HepG2 (cell line): Measurements from ENCODE around the gene LOXL3. TPM values are rescaled to one million over a fixed set of nuclear protein-coding genes. Genes with fewer than 3 reads are reported as not detected.

ENCODE experiments used
- CBX5 ChIP-seq: sonication (generic); formaldehyde crosslinking; IDR thresholded peaks from 2 replicates; pipeline ENCODE4 v1.4.0; 2020; ENCODE audit warnings: missing genetic modification reagents, borderline replicate concordance
- DR1 ChIP-seq: sonication (generic); formaldehyde crosslinking; IDR thresholded peaks from 2 replicates; pipeline ENCODE4 v1.8.0; 2021; ENCODE audit warnings: mild to moderate bottlenecking, missing genetic modification reagents, inconsistent platforms
- FUBP1 ChIP-seq: sonication (generic); formaldehyde crosslinking; IDR thresholded peaks from 2 replicates; pipeline ENCODE4 v1.5.1; 2020; ENCODE audit warnings: missing genetic modification reagents, mild to moderate bottlenecking, borderline replicate concordance
- HOXA9 ChIP-seq: sonication (generic); formaldehyde crosslinking; IDR thresholded peaks from 2 replicates; pipeline ENCODE4 v1.8.1; 2022; ENCODE audit warnings: missing genetic modification reagents, mild to moderate bottlenecking, moderate library complexity, borderline replicate concordance
- NCOA5 ChIP-seq: sonication (generic); formaldehyde crosslinking; IDR thresholded peaks from 2 replicates; pipeline ENCODE4 v1.4.0; 2020; ENCODE audit warnings: missing genetic modification reagents
- NRL ChIP-seq: sonication (generic); formaldehyde crosslinking; IDR thresholded peaks from 2 replicates; pipeline ENCODE4 v1.5.0; 2020; ENCODE audit warnings: missing genetic modification reagents, mild to moderate bottlenecking, moderate library complexity, borderline replicate concordance
- PRMT3 ChIP-seq: sonication (generic); formaldehyde crosslinking; IDR thresholded peaks from 2 replicates; pipeline ENCODE4 v1.8.1; 2022; ENCODE audit warnings: low read depth, mild to moderate bottlenecking, moderate library complexity, missing genetic modification reagents, borderline replicate concordance
- SALL2 ChIP-seq: sonication (generic); formaldehyde crosslinking; IDR thresholded peaks from 2 replicates; pipeline ENCODE4 v1.8.1; 2023; ENCODE audit warnings: mild to moderate bottlenecking, missing genetic modification reagents, inconsistent platforms
- SRF ChIP-seq: IDR thresholded peaks from 2 replicates; pipeline ENCODE4 v1.6.1; 2011; ENCODE audit warnings: mild to moderate bottlenecking, low read depth, low read length, moderate library complexity
- YY1 ChIP-seq: IDR thresholded peaks from 2 replicates; pipeline ENCODE4 v1.6.1; 2011; ENCODE audit warnings: low read length, low read depth, moderate library complexity, mild to moderate bottlenecking; ENCODE audit not compliant: insufficient read depth, insufficient replicate concordance
- ZNF143 ChIP-seq: sonication (generic); formaldehyde crosslinking; IDR thresholded peaks from 2 replicates; pipeline ENCODE4 v1.4.0; 2020; ENCODE audit warnings: missing genetic modification reagents
- ZNF713 ChIP-seq: sonication (generic); formaldehyde crosslinking; IDR thresholded peaks from 2 replicates; pipeline ENCODE4 v1.4.0; 2020; ENCODE audit warnings: mild to moderate bottlenecking, missing genetic modification reagents
- polyA plus RNA-seq, 8 experiments: library from polyadenylated mRNA; depleted of rRNA in 3 of 8; stranded (reverse) in 7 of 8; unstranded in 1 of 8; fragments of >200 nt; fragmentation: Illumina TruSeq in 4 of 8; extraction: Trizol in 4 of 8; gene quantifications; 2 replicates each; pipeline versions ENCODE4 v1.2.1 to v1.2.3, GENCODE V29; 2011 to 2016; ENCODE audit warnings: low read depth in 4 of 8, missing spikeins in 1 of 8, mixed read lengths in 1 of 8; ENCODE audit not compliant: insufficient read depth in 1 of 8
- total RNA-seq, 5 experiments: library from RNA; depleted of rRNA; stranded (reverse); fragments of >200 nt; fragmentation: Illumina TruSeq; extraction: Trizol; gene quantifications; 2 replicates each; pipeline ENCODE4 v1.2.3, GENCODE V29; 2016; ENCODE audit warnings: low read depth in 1 of 5
- TF ChIP-seq, protein P1 (sequence below): sonication (generic); formaldehyde crosslinking; IDR thresholded peaks from 2 replicates; pipeline ENCODE4 v1.4.0; 2020; ENCODE audit warnings: mild to moderate bottlenecking, missing genetic modification reagents, borderline replicate concordance
- TF ChIP-seq, protein P2 (sequence below): fragments of 450-650 bp; IDR thresholded peaks from 2 replicates; pipeline ENCODE4 v1.6.1; 2016
- TF ChIP-seq, protein P3 (sequence below): sonication (generic); formaldehyde crosslinking; IDR thresholded peaks from 2 replicates; pipeline ENCODE4 v1.4.0; 2020; ENCODE audit warnings: missing genetic modification reagents

Gene LOXL3
- total and polyA plus RNA-seq, 2 of the 13 experiments (the other 11 are each of a cell fraction or from before 2014, with no cell fraction given) = 0.55 to 6.5 TPM

- TF ChIP-seq, protein P1, sequence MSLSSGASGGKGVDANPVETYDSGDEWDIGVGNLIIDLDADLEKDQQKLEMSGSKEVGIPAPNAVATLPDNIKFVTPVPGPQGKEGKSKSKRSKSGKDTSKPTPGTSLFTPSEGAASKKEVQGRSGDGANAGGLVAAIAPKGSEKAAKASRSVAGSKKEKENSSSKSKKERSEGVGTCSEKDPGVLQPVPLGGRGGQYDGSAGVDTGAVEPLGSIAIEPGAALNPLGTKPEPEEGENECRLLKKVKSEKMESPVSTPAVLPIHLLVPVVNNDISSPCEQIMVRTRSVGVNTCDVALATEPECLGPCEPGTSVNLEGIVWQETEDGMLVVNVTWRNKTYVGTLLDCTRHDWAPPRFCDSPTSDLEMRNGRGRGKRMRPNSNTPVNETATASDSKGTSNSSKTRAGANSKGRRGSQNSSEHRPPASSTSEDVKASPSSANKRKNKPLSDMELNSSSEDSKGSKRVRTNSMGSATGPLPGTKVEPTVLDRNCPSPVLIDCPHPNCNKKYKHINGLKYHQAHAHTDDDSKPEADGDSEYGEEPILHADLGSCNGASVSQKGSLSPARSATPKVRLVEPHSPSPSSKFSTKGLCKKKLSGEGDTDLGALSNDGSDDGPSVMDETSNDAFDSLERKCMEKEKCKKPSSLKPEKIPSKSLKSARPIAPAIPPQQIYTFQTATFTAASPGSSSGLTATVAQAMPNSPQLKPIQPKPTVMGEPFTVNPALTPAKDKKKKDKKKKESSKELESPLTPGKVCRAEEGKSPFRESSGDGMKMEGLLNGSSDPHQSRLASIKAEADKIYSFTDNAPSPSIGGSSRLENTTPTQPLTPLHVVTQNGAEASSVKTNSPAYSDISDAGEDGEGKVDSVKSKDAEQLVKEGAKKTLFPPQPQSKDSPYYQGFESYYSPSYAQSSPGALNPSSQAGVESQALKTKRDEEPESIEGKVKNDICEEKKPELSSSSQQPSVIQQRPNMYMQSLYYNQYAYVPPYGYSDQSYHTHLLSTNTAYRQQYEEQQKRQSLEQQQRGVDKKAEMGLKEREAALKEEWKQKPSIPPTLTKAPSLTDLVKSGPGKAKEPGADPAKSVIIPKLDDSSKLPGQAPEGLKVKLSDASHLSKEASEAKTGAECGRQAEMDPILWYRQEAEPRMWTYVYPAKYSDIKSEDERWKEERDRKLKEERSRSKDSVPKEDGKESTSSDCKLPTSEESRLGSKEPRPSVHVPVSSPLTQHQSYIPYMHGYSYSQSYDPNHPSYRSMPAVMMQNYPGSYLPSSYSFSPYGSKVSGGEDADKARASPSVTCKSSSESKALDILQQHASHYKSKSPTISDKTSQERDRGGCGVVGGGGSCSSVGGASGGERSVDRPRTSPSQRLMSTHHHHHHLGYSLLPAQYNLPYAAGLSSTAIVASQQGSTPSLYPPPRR (CRISPR knock-in tag) = peak; percentile 27; the same call in 1 of the 2 replicates
- TF ChIP-seq SALL2 (CRISPR knock-in tag) (peak; percentile 71), HOXA9 (CRISPR knock-in tag) (peak; percentile 80), ZNF143 (CRISPR knock-in tag) (peak; percentile 97), SRF (0 out of 2 replicates have a peak, but pooled peaks have one; percentile 19), ZNF713 (CRISPR knock-in tag) (no peak), FUBP1 (CRISPR knock-in tag) (no peak), NCOA5 (CRISPR knock-in tag) (no peak), CBX5 (0 out of 2 replicates have a peak, but pooled peaks have one; percentile 83), NRL (CRISPR knock-in tag) (no peak), DR1 (CRISPR knock-in tag) (peak; percentile 89), YY1 (peak; percentile 99), PRMT3 (CRISPR knock-in tag) (0 out of 2 replicates have a peak, but pooled peaks have one; percentile 39)
- TF ChIP-seq, protein P2, sequence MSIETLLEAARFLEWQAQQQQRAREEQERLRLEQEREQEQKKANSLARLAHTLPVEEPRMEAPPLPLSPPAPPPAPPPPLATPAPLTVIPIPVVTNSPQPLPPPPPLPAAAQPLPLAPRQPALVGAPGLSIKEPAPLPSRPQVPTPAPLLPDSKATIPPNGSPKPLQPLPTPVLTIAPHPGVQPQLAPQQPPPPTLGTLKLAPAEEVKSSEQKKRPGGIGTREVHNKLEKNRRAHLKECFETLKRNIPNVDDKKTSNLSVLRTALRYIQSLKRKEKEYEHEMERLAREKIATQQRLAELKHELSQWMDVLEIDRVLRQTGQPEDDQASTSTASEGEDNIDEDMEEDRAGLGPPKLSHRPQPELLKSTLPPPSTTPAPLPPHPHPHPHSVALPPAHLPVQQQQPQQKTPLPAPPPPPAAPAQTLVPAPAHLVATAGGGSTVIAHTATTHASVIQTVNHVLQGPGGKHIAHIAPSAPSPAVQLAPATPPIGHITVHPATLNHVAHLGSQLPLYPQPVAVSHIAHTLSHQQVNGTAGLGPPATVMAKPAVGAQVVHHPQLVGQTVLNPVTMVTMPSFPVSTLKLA = peak; percentile 71
- TF ChIP-seq, protein P3, sequence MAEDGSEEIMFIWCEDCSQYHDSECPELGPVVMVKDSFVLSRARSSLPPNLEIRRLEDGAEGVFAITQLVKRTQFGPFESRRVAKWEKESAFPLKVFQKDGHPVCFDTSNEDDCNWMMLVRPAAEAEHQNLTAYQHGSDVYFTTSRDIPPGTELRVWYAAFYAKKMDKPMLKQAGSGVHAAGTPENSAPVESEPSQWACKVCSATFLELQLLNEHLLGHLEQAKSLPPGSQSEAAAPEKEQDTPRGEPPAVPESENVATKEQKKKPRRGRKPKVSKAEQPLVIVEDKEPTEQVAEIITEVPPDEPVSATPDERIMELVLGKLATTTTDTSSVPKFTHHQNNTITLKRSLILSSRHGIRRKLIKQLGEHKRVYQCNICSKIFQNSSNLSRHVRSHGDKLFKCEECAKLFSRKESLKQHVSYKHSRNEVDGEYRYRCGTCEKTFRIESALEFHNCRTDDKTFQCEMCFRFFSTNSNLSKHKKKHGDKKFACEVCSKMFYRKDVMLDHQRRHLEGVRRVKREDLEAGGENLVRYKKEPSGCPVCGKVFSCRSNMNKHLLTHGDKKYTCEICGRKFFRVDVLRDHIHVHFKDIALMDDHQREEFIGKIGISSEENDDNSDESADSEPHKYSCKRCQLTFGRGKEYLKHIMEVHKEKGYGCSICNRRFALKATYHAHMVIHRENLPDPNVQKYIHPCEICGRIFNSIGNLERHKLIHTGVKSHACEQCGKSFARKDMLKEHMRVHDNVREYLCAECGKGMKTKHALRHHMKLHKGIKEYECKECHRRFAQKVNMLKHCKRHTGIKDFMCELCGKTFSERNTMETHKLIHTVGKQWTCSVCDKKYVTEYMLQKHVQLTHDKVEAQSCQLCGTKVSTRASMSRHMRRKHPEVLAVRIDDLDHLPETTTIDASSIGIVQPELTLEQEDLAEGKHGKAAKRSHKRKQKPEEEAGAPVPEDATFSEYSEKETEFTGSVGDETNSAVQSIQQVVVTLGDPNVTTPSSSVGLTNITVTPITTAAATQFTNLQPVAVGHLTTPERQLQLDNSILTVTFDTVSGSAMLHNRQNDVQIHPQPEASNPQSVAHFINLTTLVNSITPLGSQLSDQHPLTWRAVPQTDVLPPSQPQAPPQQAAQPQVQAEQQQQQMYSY (CRISPR knock-in tag) = peak; percentile 62
Measured at GRCh38 chr2:74529357-74530238, 24.1 kb downstream of the LOXL3 start, which contains the start of the genes AUP1 and HTRA2 (continued).
